GM13976 (cell line): ENCODE measurements around the gene MAEA.

ENCODE experiments used
- DNase-seq: peaks from one replicate; pipeline ENCODE4 v3.0.0; 2012; ENCODE audit warnings: low spot score
- in situ Hi-C: fragments of 300-500 bp; cut with MboI; formaldehyde crosslinking; loops from one replicate; pipeline ENCODE4 v1.12.0; 2022; ENCODE audit warnings: low sequenced_read_pairs, mixed read lengths, inconsistent platforms; ENCODE audit not compliant: unreplicated experiment
- TF ChIP-seq, protein P1 (sequence below): IDR thresholded peaks from 2 replicates; pipeline ENCODE4 v1.5.1; 2012; ENCODE audit warnings: borderline replicate concordance, mild to moderate bottlenecking; ENCODE audit not compliant: insufficient read depth; ENCODE audit errors: extremely low read depth, missing control alignments, control extremely low read depth

The MAEA gene

DNA sequence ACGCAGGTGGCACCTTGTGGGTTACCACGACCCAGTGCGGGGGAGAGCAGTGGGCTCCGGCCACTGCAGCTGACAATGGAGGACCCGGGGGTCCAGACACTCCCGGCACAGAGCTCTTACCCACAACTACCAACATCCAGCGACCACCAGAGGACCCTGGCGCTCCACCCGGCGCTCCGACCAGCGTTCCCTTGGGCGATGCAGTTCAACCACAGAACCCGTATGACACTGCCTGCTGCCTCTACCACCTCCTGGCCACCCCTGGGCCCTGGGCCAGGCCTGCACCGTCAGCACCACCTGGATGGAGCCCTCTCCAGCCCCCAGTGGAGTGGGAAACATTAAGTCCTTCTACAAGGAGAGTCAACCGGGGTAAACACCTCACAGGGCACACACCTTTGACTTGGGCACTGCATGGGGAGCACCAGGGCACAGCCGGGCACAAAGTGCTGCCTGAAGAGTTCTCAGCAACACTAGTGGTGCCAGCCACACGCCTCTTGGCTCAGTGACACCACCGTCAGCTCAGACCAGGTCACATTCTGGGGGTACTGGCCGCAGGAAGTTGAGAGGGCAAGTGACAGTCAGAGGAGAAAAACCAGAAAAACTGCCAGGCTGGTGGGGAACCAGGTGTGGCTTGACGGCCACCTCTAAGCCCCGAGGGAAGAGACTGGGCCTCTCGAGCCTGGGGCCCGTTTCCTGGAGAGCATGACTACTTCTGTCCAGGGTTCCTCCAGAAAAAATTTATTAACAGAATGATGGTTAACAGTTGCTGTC is 43.4 kb upstream of the MAEA start:
- in situ Hi-C loops = no loop called here
- TF ChIP-seq, protein P1, sequence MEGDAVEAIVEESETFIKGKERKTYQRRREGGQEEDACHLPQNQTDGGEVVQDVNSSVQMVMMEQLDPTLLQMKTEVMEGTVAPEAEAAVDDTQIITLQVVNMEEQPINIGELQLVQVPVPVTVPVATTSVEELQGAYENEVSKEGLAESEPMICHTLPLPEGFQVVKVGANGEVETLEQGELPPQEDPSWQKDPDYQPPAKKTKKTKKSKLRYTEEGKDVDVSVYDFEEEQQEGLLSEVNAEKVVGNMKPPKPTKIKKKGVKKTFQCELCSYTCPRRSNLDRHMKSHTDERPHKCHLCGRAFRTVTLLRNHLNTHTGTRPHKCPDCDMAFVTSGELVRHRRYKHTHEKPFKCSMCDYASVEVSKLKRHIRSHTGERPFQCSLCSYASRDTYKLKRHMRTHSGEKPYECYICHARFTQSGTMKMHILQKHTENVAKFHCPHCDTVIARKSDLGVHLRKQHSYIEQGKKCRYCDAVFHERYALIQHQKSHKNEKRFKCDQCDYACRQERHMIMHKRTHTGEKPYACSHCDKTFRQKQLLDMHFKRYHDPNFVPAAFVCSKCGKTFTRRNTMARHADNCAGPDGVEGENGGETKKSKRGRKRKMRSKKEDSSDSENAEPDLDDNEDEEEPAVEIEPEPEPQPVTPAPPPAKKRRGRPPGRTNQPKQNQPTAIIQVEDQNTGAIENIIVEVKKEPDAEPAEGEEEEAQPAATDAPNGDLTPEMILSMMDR = no peak
- peak; percentile 45 for DNase-seq

DNA sequence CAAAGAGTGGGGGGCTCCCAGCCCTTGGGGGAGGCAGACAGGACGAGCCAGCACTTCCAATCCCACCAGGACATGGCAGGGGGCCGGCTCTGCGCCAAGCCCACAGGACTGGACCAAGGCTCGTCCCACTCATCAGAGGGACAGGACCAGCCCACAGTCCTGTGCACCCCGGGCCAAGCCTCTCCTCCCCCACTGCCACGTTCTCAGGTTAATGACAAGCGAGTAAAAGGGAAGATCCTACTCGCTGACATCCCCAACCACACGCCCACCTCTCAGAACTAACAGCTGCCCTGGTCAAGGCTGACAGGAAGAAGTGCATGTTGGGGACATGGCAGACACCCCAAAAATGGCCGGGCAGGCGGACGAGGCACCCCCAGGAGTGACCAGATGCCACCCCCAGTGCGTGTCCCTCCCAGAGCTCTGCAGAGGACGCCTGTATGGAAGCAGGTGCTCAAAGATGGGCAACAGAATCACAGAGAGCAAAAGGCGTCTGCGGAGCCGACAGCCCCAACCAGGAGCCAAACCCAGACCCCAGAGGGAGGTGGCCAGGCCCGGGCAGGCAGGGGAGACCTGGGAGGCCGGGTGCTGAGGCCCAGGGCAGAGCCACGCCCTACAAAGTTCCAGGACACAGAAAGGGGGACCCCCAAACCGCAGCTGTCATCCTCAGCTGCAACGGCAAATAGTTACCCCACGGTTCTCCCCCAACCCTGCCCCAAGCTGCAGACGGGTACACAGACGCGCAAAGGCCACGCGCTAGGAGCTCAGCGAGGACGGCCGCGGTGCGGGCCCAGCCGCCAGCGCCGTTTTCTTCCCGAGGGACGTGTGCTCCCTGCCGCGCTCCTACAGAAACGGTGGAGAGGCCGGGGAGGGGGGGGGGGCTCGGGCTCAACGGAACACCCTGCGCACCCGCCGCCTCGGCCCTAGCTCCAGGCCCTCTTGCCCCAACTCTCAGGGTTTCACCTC is 42.5 kb upstream of the MAEA start:
- in situ Hi-C loops = no loop called here

DNA sequence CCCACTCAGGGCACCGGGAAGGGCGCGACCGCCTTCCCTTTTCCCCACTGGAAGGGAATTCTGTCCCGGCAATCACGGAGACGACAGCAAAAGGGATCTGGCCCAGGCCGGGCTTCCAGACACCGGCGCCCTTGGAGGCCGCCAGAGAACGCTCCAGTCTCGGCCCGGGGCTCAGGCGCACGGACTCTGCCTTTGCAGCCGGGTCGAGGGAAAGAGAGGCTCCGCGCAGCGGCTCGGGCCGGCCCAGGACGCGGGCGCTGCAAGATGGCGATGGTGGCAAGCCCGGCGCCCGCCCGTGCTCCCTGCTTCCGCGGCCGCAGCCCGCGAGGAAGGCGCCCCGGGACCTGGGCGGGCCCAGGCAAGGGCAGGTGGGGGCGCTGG is 41.8 kb upstream of the MAEA start:
- in situ Hi-C loops = no loop called here
- TF ChIP-seq, protein P1 = no peak
- no peak for DNase-seq

More for the DNA sequence above, 42.5 kb upstream of the MAEA start:
- DNase-seq = peak; percentile 74
- TF ChIP-seq, protein P1 = no peak

DNA sequence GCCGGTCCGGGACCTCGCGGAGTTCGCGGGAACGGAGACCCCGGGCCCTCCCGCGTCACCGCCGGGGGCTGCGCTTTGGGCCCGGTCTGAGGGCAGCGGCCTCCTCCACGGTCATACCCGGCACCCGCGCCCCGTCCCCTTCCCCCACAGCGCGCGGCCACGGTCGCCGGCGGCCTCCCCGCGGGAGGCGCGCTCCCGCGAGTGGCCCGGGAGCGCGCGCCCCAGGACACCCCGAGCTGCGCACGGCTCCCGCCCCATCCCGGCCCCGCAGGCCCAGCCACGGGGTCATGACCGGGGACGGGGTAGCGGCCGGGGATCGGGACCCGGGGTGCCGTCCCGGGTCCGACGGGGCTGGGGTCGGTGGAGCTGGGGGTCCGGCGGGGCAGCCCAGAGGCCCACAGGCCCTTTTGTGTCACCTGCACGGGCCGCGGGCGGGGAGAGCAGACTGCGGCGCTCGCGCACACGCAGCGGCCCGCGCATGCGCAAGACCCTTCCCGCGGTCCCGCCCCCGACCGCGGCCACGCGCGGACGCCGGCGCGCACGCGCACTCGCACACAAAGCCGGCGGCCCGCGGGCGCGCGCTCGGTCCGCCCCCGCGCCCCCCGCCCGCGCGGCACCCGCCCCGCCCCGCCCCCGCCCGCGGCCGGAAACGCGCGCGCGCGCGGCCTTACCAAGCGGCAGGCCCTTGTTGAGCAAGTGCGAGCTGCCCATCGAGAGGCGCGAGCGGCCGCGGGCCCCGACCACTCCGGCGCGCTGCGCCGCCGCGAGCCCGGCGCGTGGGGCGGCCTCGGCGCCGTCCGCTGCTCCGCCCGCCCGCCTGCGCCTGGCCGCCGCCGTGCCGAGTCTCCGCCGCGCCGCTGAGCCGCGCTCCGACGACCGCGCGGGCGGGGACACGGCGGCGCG is 41.2 kb upstream of the MAEA start, which contains the start of gene CTBP1:
Gene CTBP1, minus strand, starts transcription at position 886 of the 903 bp plus-strand sequence. CDS start 7,799 bp downstream, outside the sequence.
- TF ChIP-seq, protein P1 = no peak
- peak; percentile 98 for DNase-seq
- in situ Hi-C loops = no loop called here

DNA sequence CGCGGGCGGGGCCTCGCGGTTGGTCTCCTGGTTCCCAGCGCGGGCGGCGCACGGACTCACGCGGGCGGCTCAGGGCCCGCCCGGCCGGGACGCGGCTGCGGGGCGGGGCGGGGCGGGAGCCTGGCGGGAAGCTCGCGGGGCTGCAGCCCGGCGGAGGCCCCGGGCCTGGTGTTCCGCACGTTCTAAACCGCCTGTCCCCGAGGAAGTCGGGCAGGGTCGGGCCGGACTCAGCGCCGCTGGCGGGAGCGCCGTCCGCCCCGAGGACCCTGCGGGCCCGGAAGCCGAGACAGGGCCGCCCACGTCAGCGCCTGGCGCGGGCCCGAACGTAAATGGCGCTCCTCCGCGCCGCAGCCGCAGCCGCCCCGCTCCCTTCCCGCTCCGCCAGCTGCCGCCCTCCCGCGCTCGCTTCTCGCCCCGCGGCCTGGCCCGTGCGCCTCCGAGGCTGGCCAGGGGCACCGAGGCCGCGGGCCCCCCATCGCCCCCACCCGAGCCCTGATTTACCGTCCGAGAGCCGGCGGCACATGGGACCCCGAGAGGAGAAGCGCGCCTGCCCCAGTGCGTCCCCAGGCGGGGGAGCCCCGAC is 40.5 kb upstream of the MAEA start:
- DNase-seq = peak; percentile 89
- in situ Hi-C loops = no loop called here
- TF ChIP-seq, protein P1 = no peak
